OCI-LY7 (cell line): ENCODE results near the gene PPFIA2.

ENCODE experiments used
- CTCF ChIP-seq: fragments of 200-600 bp; sonication (generic); conservative IDR thresholded peaks from 2 replicates; pipeline ENCODE4 v1.5.1; 2014; ENCODE audit warnings: mild to moderate bottlenecking, antibody characterized with exemption, low read length, moderate library complexity, mixed read lengths
- EZH2phosphoT487 ChIP-seq: fragments of 200-600 bp; sonication (generic); IDR thresholded peaks from 2 replicates; pipeline ENCODE4 v1.6.1; 2018; ENCODE audit warnings: low read depth, borderline replicate concordance, mild to moderate bottlenecking, mixed run types, antibody characterized with exemption, low read length, moderate library complexity, mixed read lengths

GRCh38 chr12:81798294-81798693 lies 39.1 kb upstream of the PPFIA2 start:
- TF ChIP-seq CTCF (no peak), EZH2phosphoT487 (no peak)
